Endometrium (tissue), 2 donors: ENCODE data around the gene RNF125.
"Not testable (repeated sequence)": the region's sequence is repeated elsewhere in the genome, so short reads cannot be mapped to it uniquely, and the experiment has no call there.

Source experiments
- FAIRE-seq: peaks from 2 replicates; lab custom pipeline; 2012; peaks lifted over from hg19 to GRCh38; lab: Jason Lieb, UNC
- donor health status: control.
- donor health status: control.

The RNF125 gene

DNA sequence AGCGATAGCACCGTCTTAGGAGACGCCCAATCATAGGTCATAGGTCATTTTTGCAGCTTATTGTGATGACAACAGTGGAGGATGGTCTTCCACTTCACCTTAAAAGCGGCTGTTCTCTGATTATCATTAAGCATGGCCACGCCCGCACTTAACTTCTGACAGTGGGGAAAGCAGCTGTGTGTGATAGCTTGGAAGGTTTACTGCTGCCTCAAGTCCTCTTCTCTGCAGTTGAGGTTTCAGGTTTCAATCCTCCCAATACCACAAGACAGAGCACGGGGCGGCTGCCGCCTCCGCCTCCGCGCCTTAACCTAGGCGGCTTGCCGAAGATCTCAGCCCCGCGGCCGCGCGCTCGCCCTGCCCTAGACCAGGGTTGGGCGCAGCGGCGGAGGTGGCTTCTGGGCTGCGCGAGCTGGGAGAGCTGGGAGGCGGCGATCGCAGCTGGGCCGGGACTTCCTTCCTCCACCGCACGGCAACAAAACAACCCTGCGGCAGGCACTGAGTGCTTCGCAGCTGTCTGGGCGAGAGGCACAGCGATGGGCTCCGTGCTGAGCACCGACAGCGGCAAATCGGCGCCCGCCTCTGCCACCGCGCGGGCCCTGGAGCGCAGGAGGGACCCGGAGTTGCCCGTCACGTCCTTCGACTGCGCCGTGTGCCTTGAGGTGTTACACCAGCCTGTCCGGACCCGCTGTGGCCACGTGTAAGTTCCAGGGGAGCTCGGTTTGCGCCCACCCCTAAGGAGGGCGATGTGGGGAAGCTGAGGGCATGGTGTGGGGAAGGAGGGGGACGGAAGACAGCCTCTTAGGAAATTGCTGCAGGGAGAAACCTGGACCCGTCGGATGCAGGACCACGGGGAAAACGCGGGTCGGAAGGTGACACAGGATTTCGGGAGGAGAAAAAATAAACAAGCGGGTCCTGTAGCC lies at the start of gene RNF125:
Gene RNF125, plus strand, starts transcription at position 495 of the 920 bp plus-strand sequence. Its CDS starts 39 bp downstream, at position 534.
- FAIRE-seq = no peak

DNA sequence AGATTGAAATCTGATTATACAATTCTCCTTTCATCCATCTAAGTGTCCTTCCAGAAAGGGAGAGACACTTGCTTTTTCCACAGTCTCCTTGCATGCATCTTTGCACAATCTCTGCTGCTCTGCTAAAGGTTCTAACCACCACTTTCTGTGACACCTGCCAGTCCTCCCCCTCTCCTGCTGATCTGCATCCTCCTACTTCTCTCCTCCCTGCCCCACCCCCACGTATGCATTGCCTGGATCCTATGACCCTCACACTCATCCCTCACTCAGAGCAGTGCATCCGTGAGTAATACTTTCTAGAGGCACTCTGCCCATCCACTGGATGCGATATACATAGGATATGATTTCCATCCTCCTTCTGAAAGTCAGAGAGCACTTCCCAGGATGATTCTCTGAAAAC lies 48.0 kb upstream of the RNF125 start:
- no peak for FAIRE-seq

DNA sequence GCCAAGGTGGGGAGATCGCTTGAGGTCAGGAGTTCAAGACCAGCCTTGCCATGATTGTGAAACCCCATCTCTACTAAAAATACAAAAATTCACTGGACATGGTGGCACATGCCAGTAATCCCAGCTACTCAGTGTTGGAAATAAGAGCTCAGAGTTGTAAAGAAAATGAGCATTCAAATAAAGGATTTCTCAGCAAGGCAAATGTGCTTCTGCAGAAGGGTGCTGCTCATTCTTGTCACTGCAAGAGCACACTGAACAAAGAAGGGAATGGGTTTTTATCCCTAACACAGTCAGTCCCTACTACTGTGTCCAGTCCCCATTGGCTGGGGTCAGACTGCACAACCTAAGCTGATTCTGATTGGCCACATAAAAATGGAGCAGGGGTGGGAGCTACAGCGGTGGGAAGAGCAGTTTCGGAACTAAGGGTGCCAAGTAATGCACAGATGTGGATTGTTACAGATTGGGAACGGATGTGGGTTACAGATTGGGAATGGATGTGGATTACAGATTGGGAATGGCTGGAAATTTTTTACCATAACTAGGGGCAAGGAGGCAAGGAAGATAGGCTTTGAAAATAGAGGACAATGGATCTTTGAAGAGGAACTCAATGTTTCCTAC lies 44.6 kb upstream of the RNF125 start:
- no peak for FAIRE-seq

DNA sequence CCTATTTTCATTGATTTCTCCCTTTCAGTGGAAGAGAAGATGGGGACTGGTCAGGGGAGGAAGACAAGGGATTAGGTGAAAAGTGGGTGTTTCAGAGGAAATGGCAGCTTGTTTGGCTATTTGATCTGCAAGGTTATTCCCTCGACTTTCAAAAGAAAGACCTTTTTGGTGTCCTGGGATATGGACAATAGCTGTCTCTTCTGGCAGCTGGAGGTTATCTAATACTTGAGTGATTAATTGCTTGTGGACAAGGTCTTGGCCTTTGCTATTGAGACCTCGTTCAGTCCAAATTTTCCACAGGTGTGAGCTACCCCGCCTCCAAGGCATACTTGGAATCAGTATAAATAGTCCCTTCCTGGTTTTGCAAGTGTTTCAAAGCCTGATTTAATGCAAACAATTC lies 42.4 kb upstream of the RNF125 start:
- FAIRE-seq = no peak

DNA sequence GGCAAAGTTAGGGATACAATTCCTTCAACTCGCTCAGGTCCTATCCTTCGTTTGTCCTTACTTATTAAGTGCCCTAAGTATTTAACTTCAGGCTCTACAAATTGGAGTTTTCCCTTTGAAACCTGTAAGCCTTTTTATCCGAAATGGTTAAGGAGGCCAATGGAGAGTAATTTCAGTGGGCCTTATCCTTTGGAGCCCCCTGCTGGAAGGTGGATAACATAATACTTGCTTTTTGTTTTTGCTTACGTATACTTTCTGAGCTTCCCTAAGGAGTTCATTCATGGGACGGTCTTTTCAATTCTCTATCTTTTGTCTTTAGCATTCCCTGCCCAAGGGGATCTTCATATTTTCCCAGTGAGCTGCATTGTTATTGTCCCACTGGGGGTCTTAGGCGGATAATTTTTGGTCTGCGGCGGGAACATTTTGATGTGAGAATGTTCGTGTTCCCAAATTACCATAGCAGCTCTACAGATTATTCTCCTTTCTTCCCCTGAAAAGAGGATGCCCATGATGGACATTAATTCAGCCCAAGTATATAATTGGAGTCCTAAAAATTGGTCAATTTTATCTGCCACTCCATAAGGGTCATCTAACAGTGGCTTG lies 41.3 kb upstream of the RNF125 start:
- FAIRE-seq = no peak

DNA sequence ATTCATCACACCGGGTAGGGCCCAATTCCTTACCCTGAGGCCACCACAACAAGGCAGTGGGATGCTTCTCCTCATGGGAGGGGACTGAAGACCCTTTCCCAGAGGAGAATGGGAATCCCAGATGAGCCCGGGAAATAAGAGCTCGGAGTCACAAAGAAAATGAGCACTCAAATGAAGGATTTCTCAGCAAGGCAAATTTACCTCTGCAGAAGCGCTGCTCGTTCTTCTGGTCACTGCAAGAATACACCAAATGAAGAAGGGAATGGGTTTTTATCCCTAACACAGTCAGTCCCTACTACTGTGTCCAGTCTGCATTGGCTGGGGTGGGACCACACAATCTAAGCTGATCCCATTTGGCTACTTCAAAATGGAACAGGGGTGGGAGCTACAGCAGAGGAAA lies 40.0 kb upstream of the RNF125 start:
- no peak for FAIRE-seq

DNA sequence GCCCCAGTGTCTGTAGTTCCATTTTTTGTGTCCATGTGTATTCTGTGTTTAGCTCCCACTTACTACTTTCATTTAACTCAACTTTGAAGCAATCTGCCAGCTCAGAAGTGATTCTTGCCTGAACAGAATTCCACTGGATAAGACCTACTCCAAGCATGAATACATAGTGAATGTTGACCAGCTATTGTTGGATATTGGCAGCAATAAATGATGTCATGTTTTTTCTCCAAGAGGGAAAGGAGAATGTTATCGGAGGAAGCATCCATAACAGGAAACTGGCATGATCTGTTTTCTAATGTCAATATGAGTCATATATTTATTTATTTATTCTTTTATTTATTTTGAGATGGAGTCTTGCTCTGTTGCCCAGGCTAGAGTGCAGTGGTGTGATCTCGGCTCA lies 38.9 kb upstream of the RNF125 start:
- no peak for FAIRE-seq

DNA sequence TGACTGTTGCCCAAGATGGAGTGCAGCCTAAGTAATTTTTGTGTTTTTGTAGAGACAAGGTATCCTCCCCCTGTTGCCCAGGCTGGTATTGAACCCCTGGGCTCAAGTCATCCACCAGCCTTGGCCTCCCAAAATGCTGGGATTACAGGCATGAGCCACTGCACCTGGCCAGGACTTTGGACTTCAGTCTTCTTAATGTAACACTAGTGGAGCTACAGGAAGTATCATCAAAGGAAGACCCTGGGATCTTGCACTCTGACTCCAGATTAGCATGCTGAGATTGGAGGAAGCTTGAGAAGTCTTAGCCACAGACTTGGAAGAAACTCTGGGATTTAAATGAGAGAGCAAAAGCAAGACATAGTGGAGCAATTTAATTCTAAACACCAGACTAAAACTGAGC lies 37.8 kb upstream of the RNF125 start:
- FAIRE-seq = no peak

- FAIRE-seq = no peak
These were observed 35.6 kb upstream of the RNF125 start for GRCh38 chr18:31983020-31983419.

GRCh38 chr18:31983976-31984375 lies 34.6 kb upstream of the RNF125 start:
- FAIRE-seq = no peak

GRCh38 chr18:31990823-31991222 lies 27.8 kb upstream of the RNF125 start:
- no peak for FAIRE-seq

DNA sequence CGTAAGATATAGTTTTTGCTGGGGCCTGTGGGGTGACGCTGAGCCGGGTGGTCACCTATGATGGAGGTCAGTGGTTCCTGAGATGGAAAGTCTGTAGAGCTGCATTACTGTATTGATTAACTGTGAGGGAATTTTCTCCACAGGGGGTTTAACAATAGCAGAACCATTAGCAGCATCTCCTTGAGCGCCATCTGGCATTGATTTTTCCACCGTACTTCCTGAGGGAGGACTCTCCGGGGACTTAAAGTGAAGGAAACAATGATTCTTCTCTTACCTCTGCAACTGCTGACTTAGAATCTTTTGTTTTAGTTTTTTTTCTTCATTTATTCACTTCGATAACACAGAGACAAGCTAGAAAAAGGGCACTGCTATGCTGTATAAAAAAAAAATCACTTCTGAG lies 22.6 kb upstream of the RNF125 start:
- FAIRE-seq = no peak

DNA sequence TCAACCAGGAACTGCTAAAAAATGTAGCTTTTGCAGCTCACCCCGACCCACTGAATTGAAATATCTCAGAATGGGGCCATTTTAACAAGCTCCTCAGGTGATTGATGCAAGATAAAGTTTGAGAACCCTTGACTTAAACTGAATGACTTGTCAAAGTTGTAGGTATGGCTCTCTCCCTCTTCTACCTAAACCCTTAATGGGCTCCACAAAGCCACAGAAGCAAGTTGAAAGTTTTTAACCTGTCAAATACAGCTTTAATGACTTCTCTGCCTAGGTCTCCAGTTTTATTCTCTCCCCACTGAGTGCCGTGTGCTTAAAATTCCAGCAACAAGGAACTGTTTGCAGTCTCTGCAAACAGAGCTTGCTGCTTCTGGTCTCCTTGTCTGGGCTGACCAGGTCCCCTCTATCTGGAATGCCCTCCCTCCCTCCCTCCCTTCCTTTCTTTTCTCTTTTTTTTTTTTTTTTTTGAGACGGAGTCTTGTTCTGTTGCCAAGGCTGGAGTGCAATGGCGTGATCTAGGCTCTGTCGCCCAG lies 19.7 kb upstream of the RNF125 start:
- no peak for FAIRE-seq

DNA sequence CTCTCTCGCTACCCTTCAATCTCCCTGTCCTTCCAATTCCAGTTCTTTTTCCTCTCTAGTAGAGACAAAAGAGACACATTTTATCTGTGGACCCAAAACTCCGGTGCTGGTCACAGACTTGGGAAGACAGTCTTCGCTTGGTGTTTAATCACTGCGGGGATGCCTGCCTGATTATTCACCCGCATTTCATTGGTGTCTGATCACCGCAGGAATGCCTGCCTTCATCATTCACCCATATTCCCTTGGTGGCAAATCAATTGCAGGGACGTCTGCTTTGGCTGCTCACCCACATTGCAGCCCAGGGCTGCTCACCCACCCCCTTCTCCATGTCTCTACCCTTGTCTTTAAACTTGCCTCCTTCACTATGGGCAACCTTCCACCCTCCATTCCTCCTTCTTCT lies 17.5 kb upstream of the RNF125 start:
- FAIRE-seq = not testable (repeated sequence)

DNA sequence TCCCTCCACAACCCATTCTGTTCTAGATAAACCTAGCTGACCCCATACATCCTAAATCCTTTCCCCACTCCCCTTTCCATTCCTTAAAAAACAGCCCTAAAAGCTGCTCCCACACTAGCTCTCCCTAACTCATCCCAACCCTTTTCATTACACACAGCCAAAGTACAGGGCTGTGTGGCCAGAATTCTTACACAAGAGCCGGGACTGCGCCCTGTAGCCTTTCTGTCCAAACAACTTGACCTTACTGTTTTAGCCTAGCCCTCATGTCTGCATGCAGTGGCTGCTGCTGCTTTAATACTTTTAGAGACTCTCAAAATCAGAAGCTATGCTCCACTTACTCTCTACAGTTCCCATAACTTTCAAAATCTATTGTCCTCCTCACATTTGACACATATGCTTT lies 14.8 kb upstream of the RNF125 start:
- not testable (repeated sequence) for FAIRE-seq

- no peak for FAIRE-seq
These were observed 8.4 kb upstream of the RNF125 start for GRCh38 chr18:32010124-32010721.

DNA sequence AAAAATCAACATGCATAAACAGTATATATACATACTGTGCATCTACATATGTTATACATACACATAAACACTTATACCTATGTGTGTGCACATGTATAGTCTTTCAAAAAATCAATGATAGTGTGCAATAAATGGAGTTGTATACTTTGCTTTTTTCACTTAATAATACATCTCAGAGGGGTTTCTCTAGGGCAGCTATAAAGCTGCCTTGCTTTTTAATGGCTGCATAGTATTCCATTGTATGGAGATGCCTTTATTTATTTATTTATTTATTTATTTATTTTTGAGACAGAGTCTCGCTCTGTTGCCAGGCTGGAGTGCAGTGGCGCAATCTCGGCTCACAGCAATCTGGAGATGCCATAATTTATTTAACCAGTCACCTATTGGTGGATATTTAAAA lies 7.4 kb upstream of the RNF125 start:
- FAIRE-seq = no peak

DNA sequence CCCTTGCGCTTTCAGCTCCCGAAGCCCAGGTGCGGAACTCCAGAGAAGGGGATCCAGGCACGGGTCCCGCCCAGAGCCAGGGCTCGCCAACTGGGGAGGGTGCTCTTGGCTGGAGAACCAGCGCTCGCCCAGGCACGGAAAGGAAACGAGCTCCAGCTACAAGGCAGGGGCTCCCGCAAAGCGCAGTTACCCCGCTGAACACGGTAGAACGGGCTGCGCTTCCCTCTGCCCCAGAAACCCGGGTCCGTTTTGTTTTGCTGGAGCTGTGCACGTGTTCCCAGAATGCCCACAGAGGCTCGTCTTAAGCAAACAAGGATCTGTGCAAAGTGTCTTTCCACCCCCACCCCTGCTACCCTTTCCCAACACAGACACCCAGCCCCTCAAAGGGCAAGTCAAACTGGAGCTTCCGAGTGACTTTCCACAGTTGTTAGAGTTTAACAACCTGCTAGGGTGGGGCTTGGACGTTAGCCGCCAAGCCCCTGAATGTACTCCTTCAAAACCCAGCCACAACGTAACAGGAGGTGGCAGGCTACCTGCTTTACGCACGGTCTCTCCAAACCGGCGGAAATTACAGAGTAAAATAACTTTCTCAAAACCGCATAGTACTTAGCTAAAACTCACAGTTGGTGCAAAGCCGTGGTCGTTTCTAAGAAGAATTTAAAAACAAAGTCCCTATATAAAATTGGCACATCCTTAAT lies 775 bp downstream of the RNF125 start:
- FAIRE-seq = no peak

DNA sequence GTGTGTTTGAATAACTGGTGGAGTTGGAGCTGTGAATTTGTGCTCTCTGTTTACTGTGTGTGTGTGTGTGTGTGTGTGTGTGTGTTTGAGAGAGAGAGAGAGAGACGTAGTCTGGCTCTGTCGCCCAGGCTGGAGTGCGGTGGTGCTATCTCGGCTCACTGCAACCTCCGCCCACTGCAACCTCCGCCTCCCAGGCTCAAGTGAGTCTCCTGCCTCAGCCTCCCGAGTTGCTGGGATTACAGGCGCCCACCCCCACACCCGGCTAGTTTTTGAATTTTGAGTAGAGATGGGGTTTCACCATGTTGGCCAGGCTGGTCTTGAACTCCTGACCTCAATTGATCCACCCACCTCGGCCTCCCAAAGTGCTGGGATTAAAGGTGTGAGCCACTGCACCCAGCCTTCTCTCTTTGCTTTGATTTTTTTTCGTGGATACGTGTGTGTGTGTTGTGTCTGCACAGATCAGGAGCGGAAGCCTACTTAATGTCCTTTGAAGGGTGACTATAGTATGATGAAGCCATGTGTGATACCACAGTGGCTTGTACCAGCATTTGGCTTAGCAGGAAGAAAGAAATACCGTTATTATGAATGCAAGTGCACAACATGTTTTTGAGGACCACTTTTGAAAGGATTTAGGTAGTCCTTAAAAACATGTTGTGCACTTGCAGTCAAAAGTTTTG lies 1.5 kb downstream of the RNF125 start:
- not testable (repeated sequence) for FAIRE-seq

- no peak for FAIRE-seq
These were observed 3.3 kb downstream of the RNF125 start for GRCh38 chr18:32021756-32022564.
